A549 treated with AZD9567 at 1 μM for 4 hours (cell line): ENCODE results near the gene XAGE5. TPM values are rescaled to one million over a fixed set of nuclear protein-coding genes. Genes with fewer than 3 reads are reported as not detected.

Source experiments
- total RNA-seq: library from RNA; stranded (reverse); fragments of 200-300 nt; extraction: Qiagen RNA extraction; gene quantifications from 5 replicates; pipeline ENCODE4 v1.2.3, GENCODE V29; 2022; ENCODE audit not compliant: insufficient read depth

The XAGE5 gene, protein sequence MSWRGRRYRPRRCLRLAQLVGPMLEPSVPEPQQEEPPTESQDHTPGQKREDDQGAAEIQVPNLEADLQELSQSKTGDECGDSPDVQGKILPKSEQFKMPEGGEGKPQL
- total RNA-seq = not detected in 5 replicates

DNA sequence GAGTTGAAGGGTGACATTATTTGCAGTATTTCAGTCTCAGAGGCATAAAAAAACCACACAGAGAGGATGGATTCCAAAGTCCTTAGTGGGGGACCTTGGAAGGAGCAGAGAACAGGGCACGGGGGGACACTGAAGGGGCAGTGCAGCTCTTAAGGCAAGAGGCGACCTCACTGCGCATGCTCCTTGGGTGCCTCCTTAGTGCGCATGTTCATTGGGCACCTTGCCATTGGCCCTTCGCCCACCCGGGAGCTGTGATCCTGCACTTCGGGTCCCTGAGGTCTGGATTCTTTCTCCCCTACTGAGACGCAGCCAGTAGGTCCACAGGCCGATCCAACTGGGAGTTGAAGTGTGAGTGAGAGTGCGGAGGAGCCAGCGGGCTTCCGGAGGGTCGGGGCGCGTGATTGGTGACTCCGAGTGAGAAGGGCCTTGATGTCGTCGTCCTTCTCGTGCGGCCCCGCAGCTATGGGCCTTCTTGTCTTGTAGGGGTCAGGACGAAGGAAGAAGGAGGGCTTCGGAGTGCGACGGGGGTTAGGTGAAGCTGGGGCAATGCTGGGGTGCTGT, at the start of gene XAGE5:
Gene XAGE5, plus strand, starts transcription at position 223 of the 561 bp plus-strand sequence. CDS start 1,280 bp downstream, outside the sequence.

GRCh38 chrX:52797327-52797726, 13.8 kb upstream of the XAGE5 start, which contains the start of gene SPANXN5:
SPANXN5 (minus strand) TSS chrX:52797427; CDS start chrX:52797348, 79 bp downstream.

Other genes with a start within 250 kb of the XAGE5 start
- gene SSX7, start 156.4 kb upstream of the XAGE5 start, total RNA-seq = not detected in 5 replicates
- not detected in 5 replicates for gene SSX2, start 104.1 kb upstream of the XAGE5 start, total RNA-seq
- gene SSX2B, start 60.0 kb upstream of the XAGE5 start, total RNA-seq = not detected in 5 replicates
- not detected in 5 replicates for gene SPANXN5, start 13.9 kb upstream of the XAGE5 start, total RNA-seq
- not detected in 5 replicates for gene XAGE3, start 56.8 kb downstream of the XAGE5 start, total RNA-seq
- 13.9 to 16.3 TPM (median 15.1 TPM) in 5 replicates for gene FAM156B, start 86.0 kb downstream of the XAGE5 start, total RNA-seq
- 5.4 to 18.0 TPM (median 14.5 TPM) in 5 replicates for gene FAM156A, start 147.2 kb downstream of the XAGE5 start, total RNA-seq
- gene GPR173, start 237.5 kb downstream of the XAGE5 start, total RNA-seq = 0.02 TPM in 1 of 5 replicates, not detected in the others